SK-N-MC (cell line): Measurements from ENCODE around the gene HOXD8.

Experiments
- DNase-seq: peaks from one replicate; pipeline ENCODE4 v3.0.0-alpha.2; 2011; ENCODE audit warnings: low read depth, low spot score
- H3K27ac ChIP-seq: fragments of 200-600 bp; sonication (generic); 2 replicates; pipeline ENCODE4 v1.5.1; 2016; ENCODE audit warnings: mixed run types
- H3K36me3 ChIP-seq: fragments of 200-600 bp; sonication (generic); 2 replicates; pipeline ENCODE4 v1.6.1; 2017; ENCODE audit warnings: antibody characterized with exemption, low read length, mixed read lengths; ENCODE audit not compliant: insufficient read depth
- H3K4me3 ChIP-seq: fragments of 200-600 bp; sonication (generic); 2 replicates; pipeline ENCODE4 v1.5.1; 2016
- H3K9ac ChIP-seq: fragments of 200-600 bp; sonication (generic); 2 replicates; pipeline ENCODE4 v1.8.0; 2017; ENCODE audit warnings: mixed run types, mixed read lengths; ENCODE audit not compliant: insufficient read length
- H3K9me3 ChIP-seq: fragments of 200-600 bp; sonication (generic); 2 replicates; pipeline ENCODE4 v1.6.1; 2017; ENCODE audit warnings: low read depth, mild to moderate bottlenecking, antibody characterized with exemption, low read length, moderate library complexity, mixed read lengths
- EZH2 ChIP-seq: fragments of 200-600 bp; sonication (generic); IDR thresholded peaks from one replicate; pipeline ENCODE4 v1.6.1; 2017; ENCODE audit warnings: antibody characterized with exemption
- FOXP2 ChIP-seq: optimal IDR thresholded peaks from 2 replicates; pipeline ENCODE3; 2011; ENCODE audit warnings: mild to moderate bottlenecking, moderate library complexity; ENCODE audit not compliant: insufficient read depth; ENCODE audit errors: extremely low read length, control extremely low read depth
- POLR2AphosphoS5 ChIP-seq: IDR thresholded peaks from 2 replicates; pipeline ENCODE4 v1.6.1; 2012; ENCODE audit warnings: mild to moderate bottlenecking, low read depth, low read length, borderline replicate concordance

HOXD8 gene

DNA sequence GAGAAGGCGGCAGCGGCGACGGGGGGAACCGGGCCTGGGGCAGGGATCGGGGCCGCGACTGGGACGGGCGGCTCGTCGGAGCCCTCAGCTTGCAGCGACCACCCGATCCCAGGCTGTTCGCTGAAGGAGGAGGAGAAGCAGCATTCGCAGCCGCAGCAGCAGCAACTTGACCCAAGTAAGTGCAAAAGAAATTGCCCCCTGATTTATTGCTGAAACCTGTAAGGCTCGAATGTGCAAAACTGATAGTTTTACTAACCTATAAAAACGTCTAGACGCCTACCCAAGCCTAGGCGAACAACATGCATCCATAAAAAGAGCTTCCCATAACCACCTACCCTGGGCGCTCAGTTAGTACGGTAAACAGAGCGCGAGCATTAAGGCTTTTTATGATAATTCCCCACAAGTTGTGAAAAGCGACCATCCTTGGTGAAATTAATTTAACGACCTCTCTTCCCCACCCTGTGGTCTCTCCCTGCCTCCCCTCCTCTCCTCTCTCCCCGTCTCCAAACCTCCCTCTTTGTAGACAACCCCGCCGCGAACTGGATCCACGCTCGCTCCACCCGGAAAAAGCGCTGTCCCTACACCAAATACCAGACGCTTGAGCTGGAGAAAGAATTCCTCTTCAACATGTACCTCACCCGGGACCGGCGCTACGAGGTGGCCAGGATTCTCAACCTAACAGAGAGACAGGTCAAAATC lies 5.9 kb upstream of the HOXD8 start:
- H3K9ac ChIP-seq, result peak overlapping the region; percentile 84
- no peak for DNase-seq
- no peak overlapping the region for H3K27ac ChIP-seq
- H3K9me3 ChIP-seq, result no peaks in the 10 kb centered on the region
- TF ChIP-seq POLR2AphosphoS5 (no peak), EZH2 (no peak), FOXP2 (no peak)
- H3K4me3 ChIP-seq, result peak overlapping the region; percentile 93
- peaks cover 12% of the 10 kb centered on the region; the same call in 1 of the 2 replicates for H3K36me3 ChIP-seq

DNA sequence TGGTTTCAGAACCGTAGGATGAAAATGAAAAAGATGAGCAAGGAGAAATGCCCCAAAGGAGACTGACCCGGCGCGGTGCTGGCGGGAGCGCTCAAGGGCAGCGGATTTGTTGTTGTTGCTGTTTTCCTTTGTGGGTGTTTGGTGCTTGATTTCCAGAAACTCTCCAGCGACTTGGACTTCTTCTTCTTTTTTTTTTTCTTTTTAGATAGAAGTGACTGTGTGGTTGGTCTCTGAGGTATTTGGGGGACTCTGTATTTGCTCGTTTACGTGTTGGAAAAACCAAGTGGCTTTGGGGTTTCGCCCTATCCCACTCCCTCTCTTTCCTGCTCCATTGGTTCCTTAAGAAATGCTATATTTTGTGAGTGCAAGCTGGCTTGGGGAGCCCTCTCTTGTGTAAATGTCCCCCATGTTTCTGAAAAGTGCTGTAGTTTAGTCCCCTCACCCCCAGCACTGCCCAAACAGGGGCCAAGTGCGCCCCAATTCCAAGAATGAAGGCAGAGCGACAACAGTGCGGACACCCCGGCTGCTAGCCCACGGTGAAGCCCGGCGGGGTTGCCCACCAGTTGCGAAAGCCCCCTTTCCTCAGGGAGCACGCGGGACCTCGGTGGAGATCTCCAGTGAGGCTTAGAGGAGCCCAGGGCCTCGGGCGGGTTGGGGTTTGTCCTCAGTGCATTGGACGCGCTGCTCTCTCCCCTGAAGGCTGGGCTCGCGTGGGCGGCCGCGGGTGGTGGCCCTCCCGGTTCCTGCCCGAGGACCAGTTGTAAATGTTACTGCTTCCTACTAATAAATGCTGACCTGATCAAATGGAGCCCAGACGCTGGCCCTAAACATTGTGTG lies 5.2 kb upstream of the HOXD8 start:
- peak overlapping the region; percentile 93 for H3K4me3 ChIP-seq
- TF ChIP-seq POLR2AphosphoS5, result no peak
- TF ChIP-seq EZH2, result no peak
- TF ChIP-seq FOXP2, result no peak
- no peaks in the 10 kb centered on the region for H3K9me3 ChIP-seq
- H3K36me3 ChIP-seq, result peaks cover 6% of the 10 kb centered on the region; the same call in 1 of the 2 replicates
- no peak for DNase-seq
- H3K27ac ChIP-seq, result no peak overlapping the region
- peak overlapping the region; percentile 84 for H3K9ac ChIP-seq

DNA sequence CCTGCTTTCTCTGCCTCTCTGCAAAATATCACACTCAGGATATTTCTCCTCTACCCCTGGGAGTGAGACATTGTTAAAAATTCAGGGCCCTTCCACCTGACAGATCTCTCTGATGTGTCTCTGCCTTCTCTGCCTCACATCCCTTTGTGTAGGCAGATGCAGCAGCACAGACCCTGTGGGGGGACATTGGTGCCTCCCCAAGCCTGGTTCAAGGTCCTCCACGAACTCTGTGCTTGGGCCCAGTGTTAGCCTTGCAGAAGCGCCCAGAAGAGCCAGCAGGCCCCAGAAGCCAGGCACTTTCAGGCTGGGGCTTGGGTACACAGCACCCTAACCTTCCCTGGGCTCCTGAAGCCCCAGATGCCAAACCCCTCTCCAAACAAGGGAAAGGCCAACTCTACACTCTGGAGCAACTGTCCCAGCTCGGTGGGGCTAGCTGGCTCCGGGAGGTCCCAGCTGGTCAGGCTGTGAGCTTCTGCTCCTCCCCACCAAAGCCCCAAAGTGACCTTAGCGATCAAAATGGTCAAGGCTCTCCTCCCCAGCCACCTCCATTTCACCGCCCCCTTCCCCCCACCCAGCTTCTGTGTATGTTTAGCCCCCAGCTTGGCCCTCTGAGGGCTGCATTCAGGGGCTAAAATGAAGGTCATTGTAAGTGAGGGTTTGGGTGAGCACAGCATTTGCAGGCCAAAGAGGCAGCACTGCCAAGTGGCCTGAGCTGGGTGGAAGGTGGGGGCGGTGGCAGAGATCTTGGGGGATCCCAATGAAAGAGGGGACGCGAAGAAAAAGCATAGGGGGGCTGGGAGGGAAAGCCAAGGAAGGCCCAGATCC lies 4.3 kb upstream of the HOXD8 start:
- H3K9ac ChIP-seq, result no peak overlapping the region
- no peak for DNase-seq
- H3K27ac ChIP-seq, result no peak overlapping the region
- H3K36me3 ChIP-seq, result no peaks in the 10 kb centered on the region
- TF ChIP-seq EZH2 (no peak), FOXP2 (no peak), POLR2AphosphoS5 (no peak)
- H3K9me3 ChIP-seq, result no peaks in the 10 kb centered on the region
- H3K4me3 ChIP-seq, result no peak overlapping the region

DNA sequence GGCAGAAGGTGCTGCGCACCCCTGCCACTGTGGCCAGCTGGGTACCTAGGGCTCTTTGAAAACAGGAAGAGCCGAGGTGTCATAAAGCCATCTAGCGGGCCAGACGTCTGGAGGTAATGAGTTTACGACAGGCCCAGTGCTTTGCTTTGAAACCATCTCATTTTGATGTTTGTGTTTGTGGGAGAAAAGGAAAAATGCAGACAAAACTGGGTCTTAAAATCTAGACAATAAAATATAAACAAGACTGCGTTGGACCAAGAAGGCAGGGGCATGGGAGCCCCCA lies 3.8 kb upstream of the HOXD8 start:
- Histone ChIP-seq H3K9ac (no peak overlapping the region), H3K27ac (0 out of 2 replicates have a peak overlapping the region, but pooled peaks have one; percentile 26), H3K9me3 (no peaks in the 10 kb centered on the region), H3K36me3 (no peaks in the 10 kb centered on the region), H3K4me3 (no peak overlapping the region)
- no peak for DNase-seq
- no peak for TF ChIP-seq EZH2
- no peak for TF ChIP-seq FOXP2
- no peak for TF ChIP-seq POLR2AphosphoS5

DNA sequence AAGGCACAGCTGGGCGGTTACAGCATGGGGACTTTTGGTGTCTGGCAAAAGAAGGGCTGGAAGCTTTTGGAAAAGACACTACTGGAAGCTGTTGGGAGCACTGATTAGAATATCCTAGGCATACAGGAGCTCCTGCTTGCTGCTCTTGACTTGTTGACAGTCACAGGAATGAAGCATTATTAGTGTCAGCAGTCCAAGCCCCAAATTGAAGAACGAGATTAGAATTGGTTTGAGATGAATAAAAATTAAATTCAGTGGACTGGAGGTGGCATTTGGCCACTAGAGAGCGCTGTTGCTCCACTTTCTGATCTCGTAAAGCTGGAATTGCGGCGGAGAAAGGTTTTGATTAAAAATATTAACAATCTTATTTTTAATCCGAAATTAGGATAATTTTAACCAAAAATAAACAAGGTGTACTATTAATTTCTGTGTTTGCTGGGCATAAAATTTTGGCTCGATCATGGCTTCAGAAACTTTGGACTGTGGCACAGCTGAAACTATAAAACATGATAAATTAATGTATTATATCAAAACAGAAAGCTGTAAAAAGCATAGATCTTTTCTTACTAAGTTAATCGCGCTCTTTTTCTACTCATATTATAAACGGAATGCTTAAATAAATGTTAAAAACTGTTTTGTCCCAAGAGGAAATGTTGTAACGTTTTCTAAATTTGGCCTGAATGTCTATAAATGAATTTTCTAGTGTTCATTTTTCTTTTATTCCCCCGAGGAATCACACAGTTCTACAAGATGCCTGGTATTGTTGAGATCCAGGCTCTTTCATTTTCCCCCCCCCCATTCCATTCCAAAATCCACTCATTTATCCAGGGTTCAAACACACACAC lies 2.4 kb upstream of the HOXD8 start:
- no peak for DNase-seq
- no peaks in the 10 kb centered on the region for H3K36me3 ChIP-seq
- TF ChIP-seq EZH2 (no peak), POLR2AphosphoS5 (no peak), FOXP2 (no peak)
- peak overlapping the region; percentile 89 for H3K4me3 ChIP-seq
- peak overlapping the region; percentile 77 for H3K27ac ChIP-seq
- no peaks in the 10 kb centered on the region for H3K9me3 ChIP-seq
- peak overlapping the region; percentile 46 for H3K9ac ChIP-seq

DNA sequence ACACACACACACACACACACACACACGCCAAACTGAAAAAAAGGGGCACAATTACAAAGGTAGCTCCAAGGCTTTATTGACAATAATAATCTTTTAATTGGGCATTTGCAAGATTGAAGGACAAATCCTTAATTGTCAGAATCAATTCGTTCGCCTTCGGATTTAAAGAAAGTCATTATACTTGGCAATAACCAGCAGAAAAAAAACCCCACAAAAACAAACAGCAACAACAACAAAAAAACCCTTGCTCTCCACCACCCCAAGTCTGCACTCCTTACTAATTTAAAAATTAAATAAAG lies 1.8 kb upstream of the HOXD8 start:
- TF ChIP-seq EZH2 (no peak), POLR2AphosphoS5 (no peak), FOXP2 (no peak)
- Histone ChIP-seq H3K9me3 (no peaks in the 10 kb centered on the region), H3K4me3 (peak overlapping the region; percentile 89), H3K9ac (peak overlapping the region; percentile 7), H3K36me3 (no peaks in the 10 kb centered on the region), H3K27ac (peak overlapping the region; percentile 88)
- no peak for DNase-seq

DNA sequence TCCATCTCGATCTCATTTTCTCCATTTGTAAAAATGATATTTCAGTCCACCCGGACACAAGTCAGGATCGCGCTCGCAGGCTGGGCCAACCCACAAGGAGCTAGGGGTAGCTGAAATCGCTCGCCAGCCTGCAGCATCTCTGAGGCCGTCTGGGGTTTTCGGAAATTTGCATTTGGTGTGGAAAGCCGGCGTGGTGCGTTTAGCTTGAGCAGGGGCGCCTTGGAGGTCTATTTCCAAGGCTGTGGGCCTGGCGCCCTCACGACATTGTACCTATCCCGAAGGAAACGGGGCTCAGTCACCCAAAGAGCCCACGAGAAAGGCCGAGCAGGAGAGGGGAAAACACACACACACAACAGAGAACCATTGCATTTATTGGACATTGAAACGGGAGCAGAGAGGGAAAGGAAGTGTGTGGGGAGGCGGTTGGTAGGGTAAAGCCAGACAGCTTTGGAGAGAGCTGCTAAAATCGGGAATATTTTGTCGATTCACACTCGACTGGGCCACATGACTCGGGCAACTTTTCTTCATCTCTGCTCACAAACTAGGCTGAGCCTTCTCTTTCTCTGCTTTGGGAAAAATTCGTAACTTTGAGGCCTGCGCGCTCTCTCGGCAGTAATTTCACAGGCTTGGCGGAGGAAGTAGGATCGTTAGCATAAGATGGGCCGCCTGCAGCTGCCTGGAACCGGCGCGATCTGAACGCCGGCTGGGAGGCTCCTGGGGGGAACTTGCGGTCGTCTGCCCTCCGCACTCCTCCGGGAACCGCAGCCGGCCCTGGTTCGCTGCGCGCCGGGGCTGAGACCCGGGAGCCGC lies 1.1 kb upstream of the HOXD8 start:
- Histone ChIP-seq H3K9ac (peak overlapping the region; percentile 72), H3K4me3 (peak overlapping the region; percentile 89), H3K36me3 (no peaks in the 10 kb centered on the region), H3K9me3 (no peaks in the 10 kb centered on the region), H3K27ac (peak overlapping the region; percentile 88)
- TF ChIP-seq FOXP2 (no peak), EZH2 (no peak), POLR2AphosphoS5 (peak; percentile 30; the same call in 1 of the 2 replicates)
- no peak for DNase-seq
